A549 (cell line): ENCODE results near the gene NCOR2.
A peak's percentile ranks its signal among the peaks of the same experiment; 100 is the strongest.

Experiments
- FOSL2 ChIP-seq, 2 experiments: fragments of 450-650 bp in 1 of 2; fragments of >200 bp in 1 of 2; sonication (Bioruptor Twin) in 1 of 2; formaldehyde crosslinking; IDR thresholded peaks; 2 replicates each; pipeline versions ENCODE4 v1.5.0 to v1.6.1; 2016 to 2020; ENCODE audit warnings: mild to moderate bottlenecking in 1 of 2, moderate library complexity in 1 of 2
- JUNB ChIP-seq: fragments of >200 bp; sonication (Bioruptor Twin); formaldehyde crosslinking; IDR thresholded peaks from 2 replicates; pipeline ENCODE4 v1.6.1; 2016
- KDM1A ChIP-seq: fragments of 200-600 bp; sonication (generic); IDR thresholded peaks from 2 replicates; pipeline ENCODE4 v1.6.1; 2016; ENCODE audit warnings: low read depth, mild to moderate bottlenecking
- MYC ChIP-seq: IDR thresholded peaks from 2 replicates; pipeline ENCODE4 v1.6.1; 2012; ENCODE audit warnings: mild to moderate bottlenecking, inconsistent platforms, low read length, improper control_type of control experiment, borderline replicate concordance
- TF ChIP-seq, protein P1 (sequence below): fragments of 200-600 bp; sonication (generic); IDR thresholded peaks from 2 replicates; pipeline ENCODE4 v1.6.1; 2016; ENCODE audit warnings: antibody characterized with exemption, mild to moderate bottlenecking, moderate library complexity
- TF ChIP-seq, protein P2 (sequence below): fragments of >200 bp; sonication (Bioruptor Twin); formaldehyde crosslinking; IDR thresholded peaks from 3 replicates; pipeline ENCODE4 v1.5.1; 2016

DNA sequence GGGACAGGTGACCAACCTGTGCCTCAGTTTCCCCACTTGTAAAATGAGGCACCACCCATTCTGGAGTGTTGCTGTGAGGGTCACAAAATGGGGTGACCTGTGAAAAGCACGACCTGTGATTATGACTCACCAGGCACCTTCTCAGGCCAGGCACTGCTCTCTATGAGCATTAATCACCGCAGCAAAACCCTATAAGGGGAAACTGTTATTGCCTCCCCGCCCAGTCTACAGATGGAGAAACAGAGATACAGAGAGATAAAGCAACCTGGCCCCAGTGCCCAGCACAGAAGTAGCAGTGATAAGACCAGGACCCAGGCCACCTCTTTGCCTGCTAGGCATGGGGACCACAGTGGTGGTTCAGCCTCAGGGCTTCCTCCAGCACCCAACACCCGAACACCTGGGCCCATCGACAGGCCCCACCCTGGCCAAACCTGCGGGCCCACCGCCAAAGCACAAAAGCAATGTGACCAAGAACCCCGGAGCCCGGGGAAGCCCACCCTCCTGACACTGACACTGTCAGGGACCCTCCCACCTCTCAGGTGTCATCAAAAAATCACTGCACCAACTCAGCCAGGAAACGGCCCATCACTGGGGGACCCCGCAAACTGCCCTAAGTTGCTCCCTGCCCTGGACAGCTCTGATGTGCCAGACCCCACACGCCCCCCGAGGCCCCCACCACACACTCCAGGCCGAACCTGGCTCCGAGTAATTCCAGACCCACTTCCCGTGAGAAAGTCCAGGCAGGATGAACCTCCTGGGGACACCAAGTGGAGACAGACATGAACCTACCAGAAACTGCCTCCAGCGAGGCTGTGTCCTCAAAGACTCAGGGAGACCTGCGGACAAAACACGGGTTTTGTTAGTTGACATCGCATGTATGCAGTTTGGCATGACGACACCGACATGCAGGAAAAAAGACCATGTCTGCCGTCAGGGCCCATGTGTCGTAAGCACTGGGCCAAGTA lies 32.4 kb downstream of the NCOR2 start:
- TF ChIP-seq, protein P1, sequence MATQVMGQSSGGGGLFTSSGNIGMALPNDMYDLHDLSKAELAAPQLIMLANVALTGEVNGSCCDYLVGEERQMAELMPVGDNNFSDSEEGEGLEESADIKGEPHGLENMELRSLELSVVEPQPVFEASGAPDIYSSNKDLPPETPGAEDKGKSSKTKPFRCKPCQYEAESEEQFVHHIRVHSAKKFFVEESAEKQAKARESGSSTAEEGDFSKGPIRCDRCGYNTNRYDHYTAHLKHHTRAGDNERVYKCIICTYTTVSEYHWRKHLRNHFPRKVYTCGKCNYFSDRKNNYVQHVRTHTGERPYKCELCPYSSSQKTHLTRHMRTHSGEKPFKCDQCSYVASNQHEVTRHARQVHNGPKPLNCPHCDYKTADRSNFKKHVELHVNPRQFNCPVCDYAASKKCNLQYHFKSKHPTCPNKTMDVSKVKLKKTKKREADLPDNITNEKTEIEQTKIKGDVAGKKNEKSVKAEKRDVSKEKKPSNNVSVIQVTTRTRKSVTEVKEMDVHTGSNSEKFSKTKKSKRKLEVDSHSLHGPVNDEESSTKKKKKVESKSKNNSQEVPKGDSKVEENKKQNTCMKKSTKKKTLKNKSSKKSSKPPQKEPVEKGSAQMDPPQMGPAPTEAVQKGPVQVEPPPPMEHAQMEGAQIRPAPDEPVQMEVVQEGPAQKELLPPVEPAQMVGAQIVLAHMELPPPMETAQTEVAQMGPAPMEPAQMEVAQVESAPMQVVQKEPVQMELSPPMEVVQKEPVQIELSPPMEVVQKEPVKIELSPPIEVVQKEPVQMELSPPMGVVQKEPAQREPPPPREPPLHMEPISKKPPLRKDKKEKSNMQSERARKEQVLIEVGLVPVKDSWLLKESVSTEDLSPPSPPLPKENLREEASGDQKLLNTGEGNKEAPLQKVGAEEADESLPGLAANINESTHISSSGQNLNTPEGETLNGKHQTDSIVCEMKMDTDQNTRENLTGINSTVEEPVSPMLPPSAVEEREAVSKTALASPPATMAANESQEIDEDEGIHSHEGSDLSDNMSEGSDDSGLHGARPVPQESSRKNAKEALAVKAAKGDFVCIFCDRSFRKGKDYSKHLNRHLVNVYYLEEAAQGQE, result no peak
- TF ChIP-seq, protein P2, sequence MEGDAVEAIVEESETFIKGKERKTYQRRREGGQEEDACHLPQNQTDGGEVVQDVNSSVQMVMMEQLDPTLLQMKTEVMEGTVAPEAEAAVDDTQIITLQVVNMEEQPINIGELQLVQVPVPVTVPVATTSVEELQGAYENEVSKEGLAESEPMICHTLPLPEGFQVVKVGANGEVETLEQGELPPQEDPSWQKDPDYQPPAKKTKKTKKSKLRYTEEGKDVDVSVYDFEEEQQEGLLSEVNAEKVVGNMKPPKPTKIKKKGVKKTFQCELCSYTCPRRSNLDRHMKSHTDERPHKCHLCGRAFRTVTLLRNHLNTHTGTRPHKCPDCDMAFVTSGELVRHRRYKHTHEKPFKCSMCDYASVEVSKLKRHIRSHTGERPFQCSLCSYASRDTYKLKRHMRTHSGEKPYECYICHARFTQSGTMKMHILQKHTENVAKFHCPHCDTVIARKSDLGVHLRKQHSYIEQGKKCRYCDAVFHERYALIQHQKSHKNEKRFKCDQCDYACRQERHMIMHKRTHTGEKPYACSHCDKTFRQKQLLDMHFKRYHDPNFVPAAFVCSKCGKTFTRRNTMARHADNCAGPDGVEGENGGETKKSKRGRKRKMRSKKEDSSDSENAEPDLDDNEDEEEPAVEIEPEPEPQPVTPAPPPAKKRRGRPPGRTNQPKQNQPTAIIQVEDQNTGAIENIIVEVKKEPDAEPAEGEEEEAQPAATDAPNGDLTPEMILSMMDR, result no peak
- TF ChIP-seq JUNB (no peak), KDM1A (no peak), FOSL2 (IDR thresholded peaks at IDR 0.05) (no peak), FOSL2 (CRISPR knock-in tag; IDR thresholded peaks at IDR 0.05) (peak; percentile 33; the same call in 1 of the 2 replicates), MYC (no peak)
